PC-9 (cell line): ENCODE results near the gene ANKRD6. TPM values are rescaled to one million over a fixed set of nuclear protein-coding genes. Genes with fewer than 3 reads are reported as not detected.

Source experiments
- BruUV-seq: library from RNA; stranded (reverse); fragments of 400-500 nt; replicated peaks from 2 replicates; lab custom pipeline; 2021; lab: Mats Ljungman, UMichigan
- CTCF ChIA-PET: fragments of 300-600 bp; sonication (Branson Sonifier 250); formaldehyde crosslinking; loops from one replicate; lab custom pipeline; 2022; ENCODE audit warnings: antibody characterized with exemption; lab: Charles Lee
- POLR2A ChIA-PET: fragments of 300-600 bp; sonication (Branson Sonifier 250); formaldehyde crosslinking; loops from one replicate; lab custom pipeline; 2022; ENCODE audit warnings: antibody characterized with exemption; ENCODE audit not compliant: unreplicated experiment; lab: Charles Lee
- DNase-seq, 2 experiments: peaks; one replicate each; pipeline versions ENCODE4 v3.0.0 to v3.0.0-alpha.2; 2015 to 2022; ENCODE audit warnings: mixed read lengths in 1 of 2
- H2AFZ ChIP-seq: fragments of 200-600 bp; sonication (generic); 2 replicates; pipeline ENCODE4 v1.8.1; 2017; ENCODE audit warnings: antibody characterized with exemption
- H3F3A ChIP-seq: fragments of 200-600 bp; sonication (generic); 2 replicates; pipeline ENCODE4 v1.8.1; 2017; ENCODE audit warnings: antibody characterized with exemption, mild to moderate bottlenecking, low read depth; ENCODE audit not compliant: insufficient read depth
- H3K27ac ChIP-seq: fragments of 200-600 bp; sonication (generic); 2 replicates; pipeline ENCODE4 v1.6.1; 2016; ENCODE audit warnings: mixed run types
- H3K27me3 ChIP-seq: fragments of 200-600 bp; sonication (generic); 2 replicates; pipeline ENCODE4 v1.6.1; 2016; ENCODE audit warnings: low read depth, mixed run types; ENCODE audit not compliant: insufficient read depth
- H3K36me3 ChIP-seq: fragments of 200-600 bp; sonication (generic); 2 replicates; pipeline ENCODE4 v1.6.1; 2016; ENCODE audit warnings: low read depth, mixed run types
- H3K4me1 ChIP-seq: fragments of 200-600 bp; sonication (generic); replicated peaks from 2 replicates; pipeline ENCODE4 v1.6.1; 2016; ENCODE audit warnings: mixed run types; ENCODE audit not compliant: insufficient read depth
- H3K4me2 ChIP-seq: fragments of 200-600 bp; sonication (generic); 2 replicates; pipeline ENCODE4 v1.6.1; 2017; ENCODE audit warnings: mixed run types
- H3K4me3 ChIP-seq: fragments of 200-600 bp; sonication (generic); 2 replicates; pipeline ENCODE4 v1.6.1; 2016; ENCODE audit warnings: mixed run types
- H3K79me2 ChIP-seq: fragments of 200-600 bp; sonication (generic); 2 replicates; pipeline ENCODE4 v1.6.1; 2017; ENCODE audit warnings: low read depth, mixed run types
- H3K9me2 ChIP-seq: fragments of 200-600 bp; sonication (generic); 2 replicates; pipeline ENCODE4 v1.8.1; 2017; ENCODE audit warnings: mild to moderate bottlenecking; ENCODE audit not compliant: insufficient read depth
- H3K9me3 ChIP-seq: fragments of 200-600 bp; sonication (generic); 2 replicates; pipeline ENCODE4 v1.8.1; 2016; ENCODE audit warnings: low read depth; ENCODE audit not compliant: insufficient read depth
- H4K20me1 ChIP-seq: fragments of 200-600 bp; sonication (generic); 2 replicates; pipeline ENCODE4 v1.8.1; 2017; ENCODE audit not compliant: insufficient read depth
- EZH2 ChIP-seq: fragments of 200-600 bp; sonication (generic); IDR thresholded peaks from 2 replicates; pipeline ENCODE4 v1.8.0; 2017; ENCODE audit warnings: antibody characterized with exemption, low read depth
- intact Hi-C: fragments of 100-400 bp; cut with micrococcal nuclease; formaldehyde crosslinking; loops from one replicate; pipeline ENCODE4 v1.10.0; 2022; ENCODE audit not compliant: unreplicated experiment
- total RNA-seq: library from RNA; stranded (reverse); gene quantifications from 2 replicates; pipeline ENCODE4 v1.2.3, GENCODE V29; 2021
- TF ChIP-seq, protein P1 (sequence below): fragments of 200-600 bp; sonication (generic); conservative IDR thresholded peaks from 2 replicates; pipeline ENCODE4 v1.6.1; 2017; ENCODE audit warnings: mixed run types, antibody characterized with exemption, mild to moderate bottlenecking, moderate library complexity

Gene ANKRD6
- total RNA-seq, 1 experiment from 2014 or later: 1.8 TPM

DNA sequence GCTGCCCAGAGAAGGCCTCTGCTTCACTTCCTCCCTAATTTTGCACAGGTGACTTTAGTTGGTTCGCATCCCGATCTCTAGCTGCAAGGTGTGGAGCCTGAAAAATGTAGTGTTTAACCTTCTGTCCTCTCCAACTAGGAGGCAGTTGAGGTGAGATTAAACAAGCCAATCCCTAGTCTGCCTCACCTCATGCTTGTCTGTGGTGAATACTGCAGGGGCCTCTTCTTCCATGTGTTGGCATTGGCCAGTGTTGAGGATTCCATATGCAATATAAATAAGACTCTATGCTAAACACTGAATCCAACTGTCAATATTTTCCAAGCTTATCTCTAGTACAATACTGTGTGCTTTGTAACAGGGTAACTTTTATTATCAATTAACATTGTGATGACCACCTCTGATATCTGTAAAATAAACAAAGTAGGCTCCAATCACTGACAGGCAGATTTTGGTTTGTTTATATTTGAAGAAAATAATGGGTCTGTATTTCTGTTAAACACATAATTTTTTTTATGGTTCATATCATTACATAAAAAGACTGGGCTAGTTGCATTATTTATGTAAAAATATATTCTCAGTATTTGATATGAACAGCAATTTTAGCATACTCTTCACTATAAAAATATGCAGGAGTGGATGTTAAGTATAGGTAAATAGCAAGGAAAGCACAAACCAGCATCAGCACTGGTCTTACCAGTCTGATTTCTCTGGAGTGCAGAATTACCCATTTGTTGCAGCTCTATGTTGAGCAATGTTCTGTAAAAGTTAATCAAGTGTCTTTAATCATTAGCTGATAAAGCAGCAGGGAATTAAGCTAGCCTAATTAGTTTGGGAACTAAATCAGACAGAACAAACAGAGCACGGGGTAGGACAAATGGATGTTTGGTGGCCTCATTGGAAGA is 74.0 kb downstream of the ANKRD6 start:
- CTCF ChIA-PET: no interaction called here
- POLR2A ChIA-PET: no interaction called here
- TF ChIP-seq EZH2: no peak
- TF ChIP-seq, protein P1, sequence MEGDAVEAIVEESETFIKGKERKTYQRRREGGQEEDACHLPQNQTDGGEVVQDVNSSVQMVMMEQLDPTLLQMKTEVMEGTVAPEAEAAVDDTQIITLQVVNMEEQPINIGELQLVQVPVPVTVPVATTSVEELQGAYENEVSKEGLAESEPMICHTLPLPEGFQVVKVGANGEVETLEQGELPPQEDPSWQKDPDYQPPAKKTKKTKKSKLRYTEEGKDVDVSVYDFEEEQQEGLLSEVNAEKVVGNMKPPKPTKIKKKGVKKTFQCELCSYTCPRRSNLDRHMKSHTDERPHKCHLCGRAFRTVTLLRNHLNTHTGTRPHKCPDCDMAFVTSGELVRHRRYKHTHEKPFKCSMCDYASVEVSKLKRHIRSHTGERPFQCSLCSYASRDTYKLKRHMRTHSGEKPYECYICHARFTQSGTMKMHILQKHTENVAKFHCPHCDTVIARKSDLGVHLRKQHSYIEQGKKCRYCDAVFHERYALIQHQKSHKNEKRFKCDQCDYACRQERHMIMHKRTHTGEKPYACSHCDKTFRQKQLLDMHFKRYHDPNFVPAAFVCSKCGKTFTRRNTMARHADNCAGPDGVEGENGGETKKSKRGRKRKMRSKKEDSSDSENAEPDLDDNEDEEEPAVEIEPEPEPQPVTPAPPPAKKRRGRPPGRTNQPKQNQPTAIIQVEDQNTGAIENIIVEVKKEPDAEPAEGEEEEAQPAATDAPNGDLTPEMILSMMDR: no peak
- intact Hi-C loops: no loop called here
- Histone ChIP-seq H3K79me2 (no peaks in the 10 kb centered on the region), H3K4me3 (no peak overlapping the region), H3K4me2 (no peak overlapping the region), H3K27ac (no peak overlapping the region), H3K27me3 (no peaks in the 10 kb centered on the region), H2AFZ (no peak overlapping the region), H3F3A (no peaks in the 10 kb centered on the region), H3K9me2 (no peaks in the 10 kb centered on the region), H3K4me1 (no peaks in the 10 kb centered on the region), H4K20me1 (no peaks in the 10 kb centered on the region), H3K36me3 (no peaks in the 10 kb centered on the region), H3K9me3 (no peaks in the 10 kb centered on the region)
- BruUV-seq: no TSS peak
- DNase-seq: no peak

GRCh38 chr6:89508755-89509563 is 76.0 kb downstream of the ANKRD6 start:
- no peak overlapping the region for H2AFZ ChIP-seq
- no peaks in the 10 kb centered on the region for H3K9me2 ChIP-seq
- BruUV-seq: no TSS peak
- H3F3A ChIP-seq: no peaks in the 10 kb centered on the region
- POLR2A ChIA-PET: no interaction called here
- no peak overlapping the region for H3K4me3 ChIP-seq
- no peaks in the 10 kb centered on the region for H4K20me1 ChIP-seq
- no peaks in the 10 kb centered on the region for H3K4me1 ChIP-seq
- H3K4me2 ChIP-seq: no peak overlapping the region
- TF ChIP-seq, protein P1: no peak
- TF ChIP-seq EZH2: no peak
- H3K79me2 ChIP-seq: no peaks in the 10 kb centered on the region
- no peak overlapping the region for H3K27ac ChIP-seq
- H3K9me3 ChIP-seq: no peaks in the 10 kb centered on the region
- no peaks in the 10 kb centered on the region for H3K36me3 ChIP-seq
- no peak for DNase-seq
- CTCF ChIA-PET: no interaction called here
- intact Hi-C loops: no loop called here
- no peaks in the 10 kb centered on the region for H3K27me3 ChIP-seq

GRCh38 chr6:89509777-89510281 is 76.9 kb downstream of the ANKRD6 start:
- no peak overlapping the region for H3K4me3 ChIP-seq
- H3K79me2 ChIP-seq: no peaks in the 10 kb centered on the region
- ChIA-PET CTCF (no interaction called here), POLR2A (no interaction called here)
- H4K20me1 ChIP-seq: no peaks in the 10 kb centered on the region
- no peaks in the 10 kb centered on the region for H3K9me3 ChIP-seq
- no peak overlapping the region for H3K27ac ChIP-seq
- no peaks in the 10 kb centered on the region for H3K4me1 ChIP-seq
- H3F3A ChIP-seq: no peaks in the 10 kb centered on the region
- H3K27me3 ChIP-seq: no peaks in the 10 kb centered on the region
- TF ChIP-seq EZH2: no peak
- TF ChIP-seq, protein P1: no peak
- H3K4me2 ChIP-seq: no peak overlapping the region
- H2AFZ ChIP-seq: no peak overlapping the region
- DNase-seq: no peak
- no peaks in the 10 kb centered on the region for H3K36me3 ChIP-seq
- intact Hi-C loops: no loop called here
- no TSS peak for BruUV-seq
- no peaks in the 10 kb centered on the region for H3K9me2 ChIP-seq
